GM18498 (cell line): ENCODE results near the gene OGDH.

Source experiments
- ATAC-seq: cut with Tn5 transposase; IDR thresholded peaks from one replicate; pipeline ENCODE4 v1.9.1; 2021; ENCODE audit warnings: mild to moderate bottlenecking, moderate library complexity; ENCODE audit not compliant: unreplicated experiment

Gene OGDH

DNA sequence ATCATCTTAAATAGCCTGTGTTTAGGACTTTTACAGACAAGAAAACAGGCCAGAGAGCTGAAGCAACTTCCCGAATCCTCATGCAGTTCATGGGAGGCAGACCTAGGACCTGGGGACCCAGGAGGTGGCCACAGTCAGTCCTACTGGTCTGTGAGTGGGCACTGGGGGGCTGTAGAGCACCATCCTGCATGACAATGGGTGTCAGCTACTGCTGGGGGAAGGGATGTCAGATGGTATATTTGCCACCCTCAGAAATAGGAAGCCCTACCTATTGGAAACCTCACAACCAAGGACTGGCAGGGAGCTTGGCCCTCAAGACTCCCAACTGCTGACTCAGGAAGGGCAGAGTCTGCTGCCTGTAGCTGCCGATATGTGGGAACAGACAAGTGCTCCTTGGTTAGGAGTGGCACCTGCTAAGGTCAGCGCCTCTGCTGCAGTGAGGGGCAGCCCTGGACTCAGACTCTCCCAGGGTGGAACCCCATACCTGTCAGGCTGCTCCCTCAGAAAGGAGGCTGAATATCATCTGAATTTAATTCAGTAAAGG is 29.7 kb downstream of the OGDH start:
- no peak for ATAC-seq

- ATAC-seq: no peak
These were observed 30.5 kb downstream of the OGDH start for GRCh38 chr7:44636926-44637325.

- peak; percentile 50 for ATAC-seq
These were observed 31.6 kb downstream of the OGDH start for GRCh38 chr7:44637788-44638594.

- ATAC-seq: peak; percentile 86
These were observed 32.5 kb downstream of the OGDH start for GRCh38 chr7:44638611-44639557.

DNA sequence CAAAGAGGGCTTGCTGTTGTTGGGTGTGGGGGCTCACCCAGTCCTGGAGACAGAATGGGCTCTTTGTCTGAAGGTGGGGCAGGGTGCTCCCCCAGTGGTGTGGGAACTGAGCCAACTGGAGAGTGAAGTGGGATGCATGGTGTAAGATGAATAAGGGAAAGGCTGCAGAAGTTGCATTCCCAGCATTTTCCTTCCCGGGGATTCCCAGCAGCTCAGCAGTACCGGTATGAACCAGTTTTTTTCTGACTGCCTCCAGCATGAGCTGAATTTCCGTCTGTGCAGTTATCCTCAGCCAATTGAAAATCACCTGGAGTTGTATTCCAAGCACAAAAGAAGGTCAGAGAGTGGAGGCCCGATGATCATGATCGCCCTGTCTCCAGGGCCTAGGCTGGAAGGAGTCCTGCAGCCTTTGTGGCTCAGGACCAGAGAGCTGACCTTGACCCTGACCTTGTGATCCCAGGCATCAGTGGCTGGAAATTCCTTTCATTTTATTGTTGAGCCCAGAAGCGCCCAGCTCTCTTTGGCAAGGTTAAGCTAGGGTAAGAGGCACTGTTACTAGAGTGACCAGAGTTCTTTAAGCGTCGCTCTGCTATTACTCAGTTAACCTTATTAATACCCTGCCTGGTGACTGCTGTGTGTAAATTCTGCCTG is 33.4 kb downstream of the OGDH start:
- peak; percentile 3 for ATAC-seq

GRCh38 chr7:44643206-44643605 is 36.8 kb downstream of the OGDH start:
- no peak for ATAC-seq

- ATAC-seq: no peak
These were observed 38.8 kb downstream of the OGDH start for GRCh38 chr7:44645254-44645653.

GRCh38 chr7:44645696-44646095 is 39.3 kb downstream of the OGDH start:
- ATAC-seq: no peak

GRCh38 chr7:44646176-44646920 is 39.9 kb downstream of the OGDH start:
- no peak for ATAC-seq

GRCh38 chr7:44646921-44647636 is 40.7 kb downstream of the OGDH start:
- no peak for ATAC-seq

DNA sequence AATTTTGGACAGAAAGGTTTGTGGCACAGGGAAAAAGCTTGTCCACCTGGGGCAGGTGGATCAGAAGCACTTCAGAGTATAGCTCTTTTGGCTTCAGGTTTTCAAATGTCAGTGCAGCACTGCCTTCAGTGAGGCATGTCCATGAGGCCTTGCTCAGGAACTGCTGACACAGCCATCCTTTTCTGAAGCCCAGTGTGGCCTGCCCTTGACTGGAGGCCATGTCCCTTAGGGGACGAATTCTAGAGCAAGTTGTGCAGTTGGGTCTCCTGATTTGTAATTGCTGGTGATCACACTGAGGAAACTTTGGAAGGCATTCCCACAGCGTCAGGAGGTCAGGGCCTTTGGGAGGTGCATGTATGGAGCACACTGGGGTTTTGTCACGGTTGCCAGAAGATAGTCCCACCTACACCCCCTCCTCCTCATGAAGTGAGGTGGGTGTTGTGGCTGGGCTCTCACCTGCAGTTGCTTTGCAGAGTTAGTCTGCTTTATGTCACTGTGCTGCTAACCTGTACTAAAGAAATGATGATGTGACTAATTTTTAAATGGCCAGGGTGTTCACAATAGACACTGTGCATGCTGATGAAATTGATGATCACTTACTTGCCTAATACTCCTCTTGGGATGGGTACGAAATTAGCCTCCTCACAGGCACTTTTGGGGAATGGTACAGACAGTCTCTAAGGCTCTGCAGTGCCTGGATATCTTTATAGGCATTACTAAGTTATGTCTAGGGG is 41.7 kb downstream of the OGDH start:
- no peak for ATAC-seq

DNA sequence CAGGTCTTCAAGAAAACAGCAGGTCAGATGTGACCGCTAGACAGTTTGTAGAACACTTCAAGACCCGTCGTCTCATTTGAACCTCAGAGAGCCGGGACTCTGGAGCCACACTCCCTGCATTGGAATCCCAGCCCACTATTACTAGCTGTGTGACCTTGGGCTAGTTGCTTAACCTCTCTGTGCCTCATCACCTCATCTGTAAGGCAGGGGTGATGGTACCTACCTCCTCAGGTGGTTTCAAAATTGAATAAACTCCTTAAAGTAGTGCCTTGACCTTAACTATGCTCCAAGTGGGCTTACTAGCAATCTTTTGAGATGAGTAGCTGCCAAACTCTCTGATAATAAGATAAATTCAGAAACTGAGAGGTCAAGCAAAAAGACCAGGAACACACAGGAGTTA is 43.8 kb downstream of the OGDH start:
- no peak for ATAC-seq

GRCh38 chr7:44650772-44651171 is 44.3 kb downstream of the OGDH start:
- ATAC-seq: no peak

- ATAC-seq: no peak
These were observed 46.1 kb downstream of the OGDH start for GRCh38 chr7:44652535-44652934.

- no peak for ATAC-seq
These were observed 47.9 kb downstream of the OGDH start for GRCh38 chr7:44654255-44654796.

DNA sequence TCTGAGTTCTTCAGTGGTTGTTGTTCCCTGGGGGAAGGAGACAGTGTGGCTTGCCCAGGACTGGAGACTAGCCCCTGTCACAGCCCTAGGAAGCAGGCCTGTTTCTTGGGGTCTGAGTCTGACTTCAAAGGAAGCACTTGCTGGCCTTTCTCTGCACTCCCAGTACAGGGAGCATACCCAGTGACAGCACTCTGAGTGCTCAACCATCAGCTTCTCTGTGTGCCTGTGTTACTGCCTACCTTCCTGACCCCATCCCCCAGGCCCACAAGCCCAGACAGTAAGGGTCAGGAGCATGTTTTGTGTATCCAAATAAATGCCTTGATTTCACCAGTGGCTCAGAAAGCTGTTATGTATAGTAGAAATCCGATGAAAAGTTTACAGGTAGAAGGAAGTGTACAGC is 48.9 kb downstream of the OGDH start:
- no peak for ATAC-seq

GRCh38 chr7:44658979-44659378 is 52.6 kb downstream of the OGDH start:
- ATAC-seq: no peak

DNA sequence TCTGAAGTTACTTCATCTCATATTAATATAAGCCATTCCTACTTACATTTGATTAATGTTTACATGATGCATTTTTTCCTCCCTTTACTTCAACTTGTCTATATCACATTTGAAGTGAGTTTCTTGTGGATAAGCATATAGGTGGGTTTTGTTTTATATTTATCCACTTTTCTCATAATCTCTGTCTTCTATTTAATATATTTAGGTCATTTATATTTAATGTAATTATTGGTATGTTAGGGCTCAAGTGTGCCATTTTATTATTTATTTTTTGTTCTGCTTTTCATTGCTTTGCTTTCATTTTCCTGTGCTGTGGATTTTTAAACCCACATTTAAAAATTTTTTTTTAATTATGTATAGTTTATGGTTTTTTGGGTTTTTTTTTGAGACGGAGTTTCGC is 54.8 kb downstream of the OGDH start:
- no peak for ATAC-seq
